GM21447 (cell line): ENCODE results near the gene FILIP1L.
A peak's percentile ranks its signal among the peaks of the same experiment; 100 is the strongest.

Experiments
- ATAC-seq: cut with Tn5 transposase; IDR thresholded peaks from one replicate; pipeline ENCODE4 v1.9.1; 2021; ENCODE audit not compliant: unreplicated experiment

The FILIP1L gene

DNA sequence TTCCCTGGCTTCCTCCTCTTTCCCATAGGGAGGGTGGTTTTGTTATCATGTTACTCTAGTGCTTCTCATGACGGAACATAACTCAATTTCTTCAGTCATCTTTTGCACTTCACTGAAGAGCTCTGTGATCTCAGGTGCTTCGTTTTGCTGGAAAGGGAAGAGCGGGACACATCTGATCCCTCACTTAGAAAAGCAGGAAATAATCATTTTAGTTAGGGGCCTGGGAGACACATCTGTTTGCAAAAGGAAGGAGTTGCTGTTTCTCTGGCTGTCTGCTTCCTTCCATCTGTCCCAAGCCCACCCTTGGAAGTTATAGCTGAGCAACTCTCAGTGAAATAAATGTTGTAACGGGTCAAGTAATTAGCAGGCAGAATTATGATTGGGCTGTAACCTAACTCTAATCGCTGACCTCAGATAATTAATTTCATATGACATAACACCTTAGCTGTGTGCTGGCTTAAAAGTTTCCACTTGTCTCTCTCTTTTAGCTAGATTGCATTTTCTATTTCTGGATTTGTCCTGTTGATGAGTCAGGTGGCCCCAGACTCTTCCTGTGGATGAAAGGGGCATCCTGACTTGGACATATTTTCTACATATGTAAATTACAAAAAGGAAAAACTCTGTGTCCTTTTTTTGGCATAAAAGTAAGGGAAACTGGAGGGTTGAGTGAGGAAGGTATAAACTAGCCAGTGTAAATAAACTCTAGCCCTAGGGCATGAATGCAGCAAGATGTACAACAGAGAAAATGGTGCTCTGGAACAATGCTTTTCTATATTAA, 11.0 kb upstream of the FILIP1L start:
- ATAC-seq = no peak

DNA sequence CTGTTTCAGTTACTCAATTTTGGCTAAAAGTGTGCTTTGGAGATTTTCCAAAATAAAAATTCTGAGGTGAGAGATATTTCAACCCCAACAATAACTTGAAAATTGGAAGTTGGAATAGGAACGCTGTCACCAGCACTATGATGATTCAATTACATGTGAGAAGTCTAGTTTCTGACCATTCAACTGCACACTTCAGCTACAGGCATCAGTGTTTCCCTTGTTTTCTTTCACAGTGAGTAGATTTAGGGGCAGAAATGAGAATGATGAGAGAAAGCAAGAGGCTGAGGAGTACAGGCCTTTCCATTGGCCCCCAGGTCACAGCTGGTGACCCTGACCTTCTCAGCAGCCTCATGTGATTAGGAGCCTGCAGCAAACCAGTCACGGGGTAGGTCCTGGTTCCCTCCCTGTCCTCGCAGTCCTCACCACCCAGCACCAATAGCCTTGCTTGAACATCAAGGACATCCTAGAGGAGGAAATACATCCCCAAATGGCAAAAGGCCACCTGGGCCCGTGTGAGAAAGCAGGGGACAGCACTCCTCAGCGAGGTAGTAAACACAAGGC, 10.0 kb upstream of the FILIP1L start:
- no peak for ATAC-seq

DNA sequence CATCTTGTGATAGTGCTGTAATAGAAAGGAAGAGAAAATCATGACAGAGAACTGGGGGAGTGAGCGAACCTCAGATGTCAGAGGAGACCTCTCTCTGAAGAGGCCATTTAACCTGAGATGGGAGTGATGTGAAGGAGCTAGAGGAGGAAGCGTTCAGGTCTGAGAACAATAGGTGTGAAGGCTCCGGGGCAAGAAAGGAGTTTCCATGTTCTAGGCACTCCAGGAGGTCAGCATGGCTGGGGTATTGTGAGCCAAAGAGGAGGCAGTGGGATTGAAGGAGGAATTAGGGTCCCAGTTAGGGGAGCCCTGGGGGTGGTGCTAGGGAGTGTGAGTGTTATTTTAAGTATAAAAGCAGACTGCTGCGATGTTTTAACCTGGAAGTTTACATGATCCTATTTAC, 8.8 kb upstream of the FILIP1L start:
- ATAC-seq = no peak

DNA sequence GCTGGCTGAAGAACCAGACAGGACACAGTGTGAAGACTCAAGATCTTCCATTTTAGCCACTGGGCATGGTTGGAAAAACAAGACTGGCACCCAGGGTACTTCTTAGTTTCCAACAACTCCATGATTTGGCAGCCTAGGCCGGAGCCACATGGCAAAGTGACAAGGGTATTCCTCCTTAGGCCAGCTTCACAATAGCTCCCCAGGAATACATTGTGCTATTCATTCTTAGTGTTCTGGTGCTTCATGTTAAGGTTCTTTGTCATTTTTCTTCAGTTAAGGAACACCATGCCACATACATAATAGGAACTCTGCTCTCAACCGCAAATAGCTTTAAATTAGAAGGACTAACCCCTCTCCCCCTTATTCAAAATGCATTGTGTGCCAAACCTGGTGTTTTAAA, 8.0 kb upstream of the FILIP1L start:
- ATAC-seq = no peak

DNA sequence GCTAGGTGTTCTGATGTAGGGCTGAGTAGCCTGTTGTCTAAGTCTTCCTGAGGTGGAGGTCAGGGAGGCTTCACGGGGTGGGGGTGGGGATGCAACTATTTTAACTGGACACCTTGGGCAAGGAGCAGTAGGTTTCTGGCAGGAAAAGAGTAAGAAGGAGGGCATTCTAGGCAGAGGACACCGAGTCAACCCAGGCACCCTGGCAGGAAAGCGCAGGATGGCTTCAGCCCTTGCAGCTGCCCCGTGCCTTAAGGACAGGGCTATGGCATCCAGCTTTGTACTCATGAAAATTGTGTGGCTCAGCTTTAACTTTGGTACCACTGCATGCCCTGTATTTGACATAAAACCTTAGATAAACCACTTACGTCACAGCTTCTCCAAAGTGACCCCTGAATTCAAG, 6.4 kb upstream of the FILIP1L start:
- ATAC-seq = no peak

DNA sequence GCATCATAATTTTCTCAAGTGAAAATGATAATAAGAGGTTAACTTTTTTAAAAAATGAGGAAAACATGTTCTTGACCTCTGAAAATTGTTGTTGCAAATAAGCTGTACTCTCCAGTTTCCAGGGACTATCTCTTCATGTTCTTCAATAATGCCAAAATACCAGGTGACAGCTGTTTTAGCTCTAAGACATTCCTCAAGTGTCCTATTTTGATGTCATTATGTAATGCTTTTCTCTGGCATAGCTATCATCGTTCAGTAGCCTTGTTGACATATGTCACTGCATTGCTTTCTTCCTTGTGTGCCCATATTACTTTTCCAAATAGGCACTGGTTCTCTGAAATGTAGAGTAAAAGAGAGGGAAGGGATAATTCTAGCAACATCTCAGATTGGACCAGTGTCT, 5.7 kb upstream of the FILIP1L start:
- no peak for ATAC-seq

DNA sequence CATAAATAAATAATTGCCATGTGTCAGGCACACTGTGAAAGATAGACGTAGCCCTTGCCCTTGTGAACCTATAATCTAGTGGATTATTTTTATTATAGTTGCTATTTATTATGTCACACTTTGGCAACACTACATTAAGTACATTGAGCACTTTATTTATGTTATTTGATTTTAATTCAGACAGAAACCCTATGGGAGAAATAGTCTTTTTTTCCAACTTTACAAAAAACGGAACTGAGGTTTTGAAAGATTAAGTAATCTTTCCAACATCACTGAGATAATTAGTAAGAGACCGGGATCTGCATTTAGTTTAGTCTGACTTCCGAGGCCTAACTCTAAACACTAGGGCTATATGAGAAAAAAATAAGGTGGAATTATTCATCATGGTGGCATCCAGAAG, 2.8 kb upstream of the FILIP1L start:
- ATAC-seq = no peak

DNA sequence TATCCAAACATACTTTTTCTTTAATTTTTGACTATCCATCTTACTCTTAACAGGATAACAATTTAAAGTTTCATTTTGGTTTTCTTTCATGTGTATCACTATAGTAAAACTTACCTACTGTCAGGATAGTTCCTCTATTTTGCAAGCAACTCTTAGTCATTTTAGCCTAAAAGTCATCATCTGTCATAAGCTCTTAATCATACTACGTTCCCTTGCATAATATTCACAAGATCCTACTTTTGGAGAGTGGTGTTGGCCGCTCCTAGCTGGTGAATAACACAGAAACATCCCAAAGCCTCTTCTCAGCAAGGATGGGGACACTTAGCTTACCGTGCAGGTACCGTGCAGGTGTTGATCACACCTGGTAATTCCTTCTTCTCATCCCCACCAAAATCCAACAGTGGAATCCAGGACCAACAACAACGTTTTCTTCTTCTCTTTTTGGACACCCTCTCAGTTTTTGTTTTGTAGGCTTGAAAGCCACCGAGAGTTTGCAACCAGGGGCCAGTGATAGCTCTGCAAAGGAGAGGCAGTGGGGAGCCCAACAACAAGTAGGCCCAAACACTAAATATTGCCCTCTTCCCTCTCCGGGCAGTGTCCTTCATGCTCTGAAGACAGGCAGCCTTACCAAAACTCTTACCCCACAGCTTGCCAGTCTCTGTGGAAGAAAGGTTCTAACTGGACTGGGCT, 433 bp downstream of the FILIP1L start:
- no peak for ATAC-seq

DNA sequence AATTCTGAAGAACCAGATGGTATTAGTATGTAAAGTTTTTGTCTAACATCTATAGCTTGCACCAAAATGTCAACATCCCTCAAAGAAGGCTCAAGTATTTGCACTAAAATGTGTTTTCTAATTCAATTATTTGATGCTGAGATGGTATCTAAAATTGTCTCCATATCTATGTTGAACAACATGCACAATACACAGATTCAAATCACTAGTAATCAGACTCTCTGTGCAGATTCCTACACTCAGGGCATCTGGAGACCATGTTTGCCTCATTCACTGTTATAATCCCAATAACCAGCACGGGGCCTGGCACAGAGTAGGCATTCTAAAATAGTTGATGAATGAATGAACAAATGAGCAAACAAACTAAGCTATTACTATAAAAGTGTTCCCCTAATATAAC, 2.6 kb downstream of the FILIP1L start:
- ATAC-seq = no peak

DNA sequence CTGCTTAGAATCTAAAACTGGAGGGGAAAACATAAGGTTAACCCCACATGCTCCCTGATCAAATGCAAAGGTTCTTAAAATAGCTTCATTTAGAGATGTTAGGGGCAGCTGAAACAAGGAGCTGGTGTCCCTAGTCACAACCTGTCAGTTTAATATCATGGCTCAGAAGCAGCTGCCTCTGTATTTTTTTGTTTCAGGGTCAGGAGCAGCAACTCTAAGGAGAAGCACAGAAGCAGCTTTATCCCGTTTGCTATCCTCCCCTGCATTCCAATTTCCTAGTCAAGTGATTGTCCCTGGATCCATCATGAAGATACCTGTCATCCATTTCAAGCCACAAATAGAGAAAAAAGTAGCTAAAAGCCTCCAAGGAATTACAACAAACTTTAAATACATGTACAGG, 4.1 kb downstream of the FILIP1L start:
- ATAC-seq = no peak

DNA sequence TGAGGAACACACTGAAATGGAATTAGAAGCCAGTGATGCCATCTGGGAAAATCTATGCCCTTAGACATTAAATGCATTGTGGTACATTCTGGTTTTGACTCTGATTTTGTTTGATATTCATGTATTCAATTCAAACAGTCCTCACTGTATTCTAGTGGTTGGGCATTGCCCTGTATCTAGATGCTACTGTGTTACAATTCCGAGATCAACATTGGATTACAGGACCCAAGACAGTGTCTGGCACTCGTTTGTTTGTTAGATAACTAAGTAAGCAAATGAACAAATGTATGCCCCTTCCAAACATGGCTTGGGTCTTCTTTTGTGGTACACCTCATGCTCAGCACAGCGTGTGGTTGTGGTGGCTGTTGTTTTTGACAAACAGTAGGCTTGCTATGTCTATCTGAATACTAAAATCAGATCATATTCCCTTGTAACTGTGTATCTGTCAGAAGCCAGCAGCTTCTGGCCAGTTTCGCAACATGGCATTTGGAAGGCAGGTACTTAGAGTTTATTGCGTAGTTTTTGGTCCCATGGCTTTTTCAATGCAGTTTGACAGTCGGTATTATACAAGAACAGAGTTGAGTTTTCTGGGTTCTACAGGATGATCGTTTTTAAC, 5.7 kb downstream of the FILIP1L start:
- ATAC-seq = no peak

DNA sequence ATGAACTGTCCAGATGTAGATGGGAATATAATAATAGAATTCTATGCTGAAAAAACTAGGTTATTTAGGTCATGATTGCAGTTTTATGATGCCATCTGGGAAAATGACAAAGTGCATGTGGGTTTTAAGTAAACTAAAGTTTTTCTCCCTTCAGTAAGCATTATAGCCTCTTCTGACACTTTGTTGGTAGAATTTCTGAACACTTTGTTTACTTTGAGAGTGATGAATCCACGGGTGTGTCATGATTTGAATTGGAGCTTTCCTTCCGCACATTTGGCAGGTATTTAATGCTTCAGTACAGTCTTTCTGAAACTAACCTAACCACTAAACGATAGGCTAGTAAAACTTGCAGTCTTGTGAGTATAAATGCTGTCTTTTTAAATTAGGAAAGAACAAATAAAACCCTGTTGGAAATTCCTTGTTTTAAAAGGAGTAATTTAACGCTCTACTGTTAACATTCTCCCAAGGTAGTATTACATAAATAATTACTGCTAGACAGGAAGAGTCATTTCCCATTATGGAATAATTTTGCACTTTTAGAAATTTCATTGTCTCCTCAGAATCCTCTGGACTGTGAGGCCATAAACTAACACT, 7.0 kb downstream of the FILIP1L start:
- ATAC-seq = no peak

DNA sequence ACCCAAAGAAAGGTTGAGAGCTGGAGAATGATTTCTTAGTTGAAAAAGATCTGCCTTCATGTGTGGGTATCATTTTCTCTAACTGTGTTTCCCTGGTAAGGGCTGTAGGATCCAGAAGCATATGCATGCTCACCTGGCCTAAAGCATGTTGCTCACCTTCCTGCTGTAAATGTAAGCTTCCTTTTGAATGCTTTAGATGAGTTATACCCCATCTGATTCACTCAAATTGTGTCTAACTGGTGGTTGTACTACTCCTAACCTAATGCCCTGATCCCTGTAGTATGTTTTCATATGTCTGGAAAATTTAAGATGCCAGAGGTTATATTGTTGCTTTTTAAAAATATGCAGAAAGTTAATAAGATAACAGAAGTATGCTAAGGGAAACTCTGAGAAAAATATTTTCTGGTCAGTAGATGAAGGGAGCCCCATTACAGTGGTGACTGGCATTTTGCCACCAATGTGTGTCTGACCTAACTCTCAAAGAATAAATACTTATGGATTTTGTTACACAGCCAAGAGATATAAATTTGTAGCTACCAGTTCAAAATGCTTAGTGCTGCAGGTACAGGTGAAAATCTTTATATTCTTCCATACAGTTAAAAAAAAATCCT, 7.7 kb downstream of the FILIP1L start:
- ATAC-seq = no peak

DNA sequence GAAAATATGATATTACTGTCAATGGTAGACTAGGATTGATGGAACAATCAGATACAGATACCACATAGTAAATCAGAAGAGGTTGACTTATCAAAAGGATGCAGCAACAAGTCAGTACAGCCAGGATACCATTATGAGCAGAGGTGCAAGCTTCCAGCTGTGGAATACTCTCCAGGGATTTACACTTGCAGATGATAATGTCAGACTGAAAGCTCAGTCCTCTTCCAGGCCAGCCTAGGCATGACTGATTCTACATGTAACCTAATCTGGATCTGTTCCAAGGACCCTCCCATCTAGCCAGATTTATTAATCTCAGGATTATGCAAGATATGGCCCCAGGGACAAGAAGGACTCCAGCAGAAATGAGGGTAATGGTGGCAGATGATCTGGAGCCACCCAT, 8.2 kb downstream of the FILIP1L start:
- ATAC-seq = no peak

DNA sequence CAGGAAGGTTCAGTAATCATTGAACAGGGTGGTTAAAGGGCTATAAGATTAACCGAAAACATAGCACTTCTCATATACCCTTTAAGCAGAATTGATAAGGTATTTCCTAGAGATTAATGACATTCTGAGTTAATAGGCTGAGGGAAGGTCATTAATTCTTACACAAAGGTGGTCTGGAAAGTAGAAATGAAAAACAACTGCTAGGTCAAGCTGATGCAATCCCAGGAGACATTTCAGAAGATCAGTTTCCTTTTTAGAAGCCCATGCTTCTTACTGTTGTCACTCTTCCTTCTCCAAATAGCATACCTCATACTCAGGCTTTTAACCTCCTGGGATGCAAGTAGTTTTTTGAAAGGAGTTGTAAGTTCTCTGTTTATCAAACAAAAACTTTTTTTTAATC, 8.8 kb downstream of the FILIP1L start:
- peak; percentile 36 for ATAC-seq

DNA sequence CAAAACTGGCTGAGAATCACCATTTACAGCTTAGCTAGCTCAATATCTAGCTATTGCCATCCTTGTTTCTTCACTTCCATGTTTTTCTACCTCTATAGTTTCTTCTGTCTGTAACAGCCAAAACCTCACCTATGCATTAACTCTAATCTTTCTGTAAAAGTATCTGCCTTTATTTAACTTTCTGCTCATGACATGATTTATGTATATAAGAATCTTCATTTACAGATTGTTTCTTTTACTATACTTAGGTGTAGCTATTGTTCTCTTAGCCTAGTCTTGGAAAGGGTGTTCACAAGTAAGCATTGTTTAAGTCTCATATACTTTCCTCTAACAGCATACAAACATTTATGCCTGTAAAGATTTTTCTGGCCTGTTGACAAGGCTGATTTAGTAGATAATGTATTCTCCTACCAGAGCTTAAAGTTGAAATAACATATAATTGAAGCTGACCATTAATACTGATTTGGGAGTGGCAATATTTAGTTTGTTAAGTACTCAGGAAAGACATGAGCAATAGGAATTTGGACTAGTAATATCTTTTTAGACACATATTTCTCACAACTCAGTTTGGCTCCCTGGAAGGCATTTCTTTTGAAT, 9.4 kb downstream of the FILIP1L start:
- ATAC-seq = no peak

DNA sequence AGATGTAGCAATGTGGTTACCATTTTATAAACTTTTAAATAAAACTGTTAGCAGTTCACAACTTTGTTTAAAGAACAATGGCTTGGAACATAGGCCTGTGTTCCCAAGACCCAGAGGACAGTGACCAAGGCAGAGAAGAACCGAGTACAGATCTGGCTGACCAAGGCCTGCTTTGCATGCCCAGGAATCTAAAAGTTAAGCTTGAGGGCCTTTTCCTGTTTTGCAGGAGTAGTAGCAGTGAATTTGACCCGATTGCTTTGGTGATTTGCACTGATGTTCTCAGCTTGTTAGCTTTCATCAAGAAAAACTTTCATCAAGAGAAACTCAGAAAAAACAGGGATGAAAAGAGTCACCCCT, 9.9 kb downstream of the FILIP1L start:
- peak; percentile 43 for ATAC-seq

DNA sequence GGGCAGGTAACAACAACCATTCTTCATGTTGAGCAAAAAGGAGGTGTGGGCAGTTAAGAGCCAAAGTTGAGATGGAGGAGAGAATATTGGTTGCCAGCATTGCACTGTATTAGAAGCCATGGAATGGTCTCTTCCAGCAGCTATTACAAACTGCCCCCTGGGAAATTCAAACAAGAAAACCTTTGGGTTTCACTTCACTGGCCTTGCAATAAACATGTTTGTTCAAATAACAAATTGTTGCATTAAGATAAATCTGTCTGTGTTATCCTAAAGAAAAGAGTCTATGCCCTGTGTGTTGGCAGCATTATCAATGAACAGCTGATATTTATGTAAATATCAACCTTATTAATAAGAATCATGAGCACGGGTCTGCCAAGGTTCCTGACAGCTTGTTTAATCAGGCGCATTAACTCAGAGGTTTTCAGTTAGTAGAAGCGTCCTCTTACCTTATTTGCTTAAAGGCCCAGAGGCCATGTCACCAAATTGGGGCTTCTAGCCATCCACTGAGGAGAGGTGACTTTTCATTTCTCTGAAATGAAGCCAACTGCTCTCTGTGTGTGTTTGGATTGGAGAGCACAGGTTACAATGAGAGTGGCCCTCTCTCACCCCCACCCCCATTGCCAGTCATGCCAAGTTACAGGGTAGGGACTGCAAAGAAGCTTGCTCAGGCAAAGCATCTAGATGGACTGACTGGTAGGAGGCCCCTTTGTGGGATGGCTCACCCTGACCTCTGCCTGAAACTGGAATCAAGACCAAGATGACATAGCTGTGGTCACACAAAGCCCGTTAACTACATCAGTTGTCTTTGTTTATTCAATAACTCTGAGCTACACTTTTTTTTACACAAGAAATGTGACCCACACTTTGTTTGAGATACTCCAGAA, 10.5 kb downstream of the FILIP1L start:
- ATAC-seq = peak; percentile 84

DNA sequence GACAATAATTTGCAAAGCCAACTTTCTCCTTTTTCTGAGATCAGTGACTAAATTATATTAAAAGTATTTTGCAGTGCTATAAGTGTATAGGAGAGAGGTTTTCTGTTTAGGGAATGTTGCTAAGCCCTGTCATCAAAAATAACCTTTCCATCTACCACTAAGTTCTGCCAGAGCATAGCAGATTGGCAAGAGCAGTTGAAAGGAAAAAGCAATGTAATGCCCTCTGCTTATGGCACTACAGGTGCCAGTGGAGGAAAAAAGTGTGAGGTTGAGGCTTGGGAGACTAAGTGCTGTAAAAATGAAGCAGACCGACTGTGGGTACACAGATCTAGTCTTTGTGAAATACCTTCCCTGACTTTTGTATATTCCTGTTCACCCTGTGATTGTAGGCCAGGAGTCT, 11.5 kb downstream of the FILIP1L start:
- ATAC-seq = no peak

DNA sequence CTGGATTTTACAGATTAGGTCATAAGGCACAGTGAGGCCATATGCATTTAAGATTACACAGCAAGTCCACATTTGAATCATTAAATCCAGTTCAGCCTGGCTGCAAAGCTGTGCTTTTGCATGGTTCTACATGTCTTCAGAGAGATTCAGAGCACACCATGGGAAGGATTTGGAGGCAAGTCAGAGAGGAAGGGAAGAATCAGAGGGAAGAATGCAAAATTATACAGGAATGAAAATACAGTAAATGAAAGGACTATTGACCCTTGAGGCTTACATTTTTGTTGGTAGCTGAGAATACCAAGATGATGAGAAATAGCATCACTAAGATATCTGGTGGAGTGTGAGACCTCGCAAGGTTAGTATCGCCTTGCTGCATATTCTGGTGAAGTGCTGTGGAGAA, 13.9 kb downstream of the FILIP1L start:
- ATAC-seq = no peak
